NCI-H1092 treated with DMSO at 0.1 percent for 48 hours (cell line): ENCODE results near the gene SP2.
A peak's percentile ranks its signal among the peaks of the same experiment; 100 is the strongest.

Experiments used
- DNase-seq: peaks from one replicate; lab custom pipeline; 2025; lab: John Stamatoyannopoulos, UW

Gene SP2

DNA sequence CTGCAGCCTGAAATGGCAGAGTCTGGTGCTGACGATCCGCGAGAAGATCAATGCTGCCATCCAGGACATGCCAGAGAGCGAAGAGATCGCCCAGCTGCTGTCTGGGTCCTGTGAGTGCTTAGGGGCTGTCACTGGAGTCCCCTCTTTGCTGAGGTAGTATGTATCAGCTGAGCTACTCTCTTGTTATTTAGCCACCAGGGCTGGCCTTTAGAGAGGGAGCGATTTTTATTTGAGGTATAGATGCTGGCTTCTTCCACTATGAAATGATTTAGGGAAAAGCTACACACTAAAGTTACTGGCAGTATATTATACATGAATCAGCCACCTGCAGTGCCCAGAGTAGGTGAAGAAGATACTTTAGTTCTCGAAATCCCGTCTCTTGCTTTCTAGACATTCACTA lies 77.5 kb downstream of the SP2 start:
- DNase-seq, result no peak

DNA sequence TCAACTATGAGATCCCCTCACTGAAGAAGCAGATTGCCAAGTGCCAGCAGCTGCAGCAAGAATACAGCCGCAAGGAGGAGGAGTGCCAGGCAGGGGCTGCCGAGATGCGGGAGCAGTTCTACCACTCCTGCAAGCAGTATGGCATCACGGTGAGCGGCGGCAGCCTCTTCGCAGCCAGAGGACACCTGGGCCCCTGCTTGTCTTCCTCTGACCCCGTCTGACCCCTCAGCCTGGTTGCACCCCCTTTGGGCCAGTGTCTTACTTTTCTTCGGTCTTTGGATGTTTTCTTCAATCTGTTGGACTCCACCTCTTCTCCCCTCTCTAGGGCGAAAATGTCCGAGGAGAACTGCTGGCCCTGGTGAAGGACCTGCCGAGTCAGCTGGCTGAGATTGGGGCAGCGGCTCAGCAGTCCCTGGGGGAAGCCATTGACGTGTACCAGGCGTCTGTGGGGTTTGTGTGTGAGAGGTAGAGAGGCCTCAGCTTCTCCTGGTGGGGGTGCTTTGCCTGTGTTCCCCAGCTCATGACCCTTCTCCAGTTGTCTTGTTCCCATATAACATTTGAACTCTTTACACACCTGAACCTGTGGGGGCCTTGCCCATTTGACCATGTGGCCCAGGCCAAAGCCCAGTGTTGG lies 79.3 kb downstream of the SP2 start:
- DNase-seq, result no peak

DNA sequence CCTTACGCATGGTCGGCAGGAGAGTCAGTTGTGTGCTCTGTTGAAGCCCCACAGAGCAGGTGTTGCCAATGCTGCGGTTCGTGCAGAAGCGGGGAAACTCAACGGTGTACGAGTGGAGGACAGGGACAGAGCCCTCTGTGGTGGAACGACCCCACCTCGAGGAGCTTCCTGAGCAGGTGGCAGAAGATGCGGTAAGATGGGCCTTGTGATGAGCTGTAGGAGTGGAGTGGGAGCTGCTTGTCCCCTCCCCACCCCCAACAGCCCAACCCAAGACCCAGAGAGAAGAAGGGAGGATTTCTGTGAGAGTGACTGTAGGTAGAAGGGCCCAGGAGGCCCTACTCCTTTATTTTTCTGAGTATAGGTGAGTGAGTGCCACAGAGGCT lies 79.8 kb downstream of the SP2 start:
- no peak for DNase-seq

DNA sequence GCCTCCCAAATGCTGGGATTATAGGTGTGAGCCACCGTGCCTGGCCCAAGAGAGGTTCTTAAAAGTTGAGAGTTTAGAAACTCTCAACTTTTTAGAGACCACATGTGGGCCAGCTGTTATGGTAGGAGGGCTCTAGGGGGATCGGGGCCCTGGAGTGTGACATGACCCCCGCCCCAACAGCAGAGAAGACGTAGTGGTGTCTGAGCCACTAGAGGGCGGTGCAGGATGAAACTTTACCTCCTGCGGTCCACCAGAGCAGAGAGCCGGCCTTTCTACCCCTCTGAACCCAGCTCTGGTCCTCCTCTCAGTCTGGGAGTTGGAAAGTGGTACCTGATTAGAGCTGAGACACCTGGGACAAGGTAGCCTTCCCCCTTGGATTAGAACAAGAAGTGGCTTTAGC lies 82.3 kb downstream of the SP2 start:
- peak; percentile 80 for DNase-seq
